C4-2B (cell line): Measurements from ENCODE around the gene OPN5.

Source experiments
- ZFX ChIP-seq: fragments of 450-650 bp; IDR thresholded peaks from 2 replicates; pipeline ENCODE4 v1.6.1; 2017
- TF ChIP-seq, protein P1 (sequence below): fragments of 450-650 bp; conservative IDR thresholded peaks from 2 replicates; pipeline ENCODE4 v1.5.1; 2017; ENCODE audit warnings: mild to moderate bottlenecking

GRCh38 chr6:47794577-47795135, 12.8 kb downstream of the OPN5 start:
- TF ChIP-seq, protein P1, sequence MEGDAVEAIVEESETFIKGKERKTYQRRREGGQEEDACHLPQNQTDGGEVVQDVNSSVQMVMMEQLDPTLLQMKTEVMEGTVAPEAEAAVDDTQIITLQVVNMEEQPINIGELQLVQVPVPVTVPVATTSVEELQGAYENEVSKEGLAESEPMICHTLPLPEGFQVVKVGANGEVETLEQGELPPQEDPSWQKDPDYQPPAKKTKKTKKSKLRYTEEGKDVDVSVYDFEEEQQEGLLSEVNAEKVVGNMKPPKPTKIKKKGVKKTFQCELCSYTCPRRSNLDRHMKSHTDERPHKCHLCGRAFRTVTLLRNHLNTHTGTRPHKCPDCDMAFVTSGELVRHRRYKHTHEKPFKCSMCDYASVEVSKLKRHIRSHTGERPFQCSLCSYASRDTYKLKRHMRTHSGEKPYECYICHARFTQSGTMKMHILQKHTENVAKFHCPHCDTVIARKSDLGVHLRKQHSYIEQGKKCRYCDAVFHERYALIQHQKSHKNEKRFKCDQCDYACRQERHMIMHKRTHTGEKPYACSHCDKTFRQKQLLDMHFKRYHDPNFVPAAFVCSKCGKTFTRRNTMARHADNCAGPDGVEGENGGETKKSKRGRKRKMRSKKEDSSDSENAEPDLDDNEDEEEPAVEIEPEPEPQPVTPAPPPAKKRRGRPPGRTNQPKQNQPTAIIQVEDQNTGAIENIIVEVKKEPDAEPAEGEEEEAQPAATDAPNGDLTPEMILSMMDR = no peak
- TF ChIP-seq ZFX = no peak
